ENCODE results near the gene ANTXR2.

GRCh38 chr4:79958466-79959264 lies 114.4 kb downstream of the ANTXR2 start:
- TF ChIP-seq CTCF (IDR thresholded peaks at IDR 0.05), result no peak
- no peak for TF ChIP-seq POLR2A (IDR thresholded peaks at IDR 0.05)

Data from right lobe of liver (tissue), 4 donors.